Natural killer cell (primary cell): Measurements from ENCODE around the gene DUSP5. TPM values are rescaled to one million over a fixed set of nuclear protein-coding genes. Genes with fewer than 3 reads are reported as not detected.
A peak's percentile ranks its signal among the peaks of the same experiment; 100 is the strongest.

Experiments
- ATAC-seq, 3 donors: fragments of 150-1000 bp in 2 of 3; fragments of 200-7000 bp in 1 of 3; cut with Tn5 transposase; 1 replicate in 1 of 3; 2 replicates in 2 of 3; pipeline ENCODE4 v1.10.0; 2021; ENCODE audit warnings: mild to moderate bottlenecking in 2 of 3, moderate library complexity in 2 of 3
- DNase-seq, 2 donors: peaks; one replicate each; pipeline versions ENCODE4 v3.0.0 to v3.0.0-alpha.2; 2013 to 2021; ENCODE audit warnings: mixed read lengths in 1 of 2
- H3K27ac ChIP-seq: one replicate; pipeline ENCODE4 v1.5.1; 2013; ENCODE audit warnings: mild to moderate bottlenecking, low read length
- H3K27me3 ChIP-seq: one replicate; pipeline ENCODE4 v1.6.1; 2013; ENCODE audit warnings: low read length; ENCODE audit not compliant: control insufficient read depth, insufficient read depth
- H3K36me3 ChIP-seq: one replicate; pipeline ENCODE4 v1.6.1; 2013; ENCODE audit warnings: low read length; ENCODE audit not compliant: control insufficient read depth, insufficient read depth
- H3K4me1 ChIP-seq: one replicate; pipeline ENCODE4 v1.6.1; 2013; ENCODE audit warnings: low read length; ENCODE audit not compliant: control insufficient read depth, insufficient read depth
- H3K4me3 ChIP-seq: one replicate; pipeline ENCODE4 v1.5.1; 2013; ENCODE audit warnings: low read length
- H3K9me3 ChIP-seq: one replicate; pipeline ENCODE4 v1.6.1; 2013; ENCODE audit warnings: low read length; ENCODE audit not compliant: control insufficient read depth, insufficient read depth
- H3K27ac Mint-ChIP-seq, 2 donors: one replicate each; pipeline ENCODE4 v1.8.0; 2022; ENCODE audit warnings: mild to moderate bottlenecking in 2 of 2, mixed read lengths in 2 of 2, moderate library complexity in 1 of 2
- H3K27me3 Mint-ChIP-seq, 2 donors: one replicate each; pipeline ENCODE4 v1.8.0; 2022; ENCODE audit warnings: low read depth in 2 of 2, mixed read lengths in 2 of 2
- H3K36me3 Mint-ChIP-seq: one replicate; pipeline ENCODE4 v1.8.0; 2022; ENCODE audit warnings: mixed read lengths
- H3K4me1 Mint-ChIP-seq, 2 donors: one replicate each; pipeline ENCODE4 v1.8.0; 2022; ENCODE audit warnings: mixed read lengths in 2 of 2
- H3K4me3 Mint-ChIP-seq: one replicate; pipeline ENCODE4 v1.8.0; 2022; ENCODE audit warnings: mild to moderate bottlenecking, moderate library complexity, mixed read lengths
- H3K9me3 Mint-ChIP-seq, 2 donors: one replicate each; pipeline ENCODE4 v1.8.0; 2022; ENCODE audit warnings: mixed read lengths in 2 of 2
- CTCF ChIP-seq: fragments of 200-600 bp; IDR thresholded peaks from one replicate; pipeline ENCODE4 v1.8.0; 2022; ENCODE audit warnings: antibody characterized with exemption
- WGBS: methylation state at CpG from one replicate; pipeline ENCODE4 v1.1.7; 2013; ENCODE audit warnings: missing lambda C conversion rate; ENCODE audit not compliant: insufficient coverage; 5-methylcytosine and 5-hydroxymethylcytosine counted together
- intact Hi-C: fragments of 100-400 bp; cut with micrococcal nuclease; formaldehyde crosslinking; loops from one replicate; pipeline ENCODE4 v1.14.2; 2022
- total RNA-seq, 4 donors: library from RNA; stranded (reverse); fragments of 120-200 nt in 1 of 4; gene quantifications; one replicate each; pipeline versions ENCODE4 v1.2.3 to v1.2.4, GENCODE V29; 2013 to 2022

DUSP5 gene
- total RNA-seq, 3 donors from 2014 or later (not counting 1 experiment from before 2014, with no cell fraction given), result 56.3 to 98.9 (median 69.6) TPM

- intact Hi-C loops, result loop anchor here (5.0 kb wide), 3 partner anchors 58 to 288 kb away; no protein-coding TSS in a partner anchor
- no peak for DNase-seq
- Histone ChIP-seq H3K27ac (peak overlapping the region; percentile 9), H3K36me3 (no peaks in the 10 kb centered on the region), H3K9me3 (no peaks in the 10 kb centered on the region), H3K27me3 (no peaks in the 10 kb centered on the region), H3K4me1 (peaks cover 77% of the 10 kb centered on the region), H3K4me3 (peak overlapping the region; percentile 62)
- peak overlapping the region; percentile 96 for H3K27ac Mint-ChIP-seq
- ATAC-seq, result no peak
- no peaks in the 10 kb centered on the region for H3K9me3 Mint-ChIP-seq
- TF ChIP-seq CTCF, result no peak
- 90% methylated on average over 6 of the region's 9 CpGs for WGBS
- H3K4me1 Mint-ChIP-seq, result peaks cover 83 to 87% of the 10 kb centered on the region in 2 donors
- no peaks in the 10 kb centered on the region for H3K36me3 Mint-ChIP-seq
- peak overlapping the region; percentile 96 for H3K4me3 Mint-ChIP-seq
- H3K27me3 Mint-ChIP-seq, result no peaks in the 10 kb centered on the region
Measured at GRCh38 chr10:110499796-110500514, 2.2 kb downstream of the DUSP5 start.

- intact Hi-C loops, result no loop called here
- Histone ChIP-seq H3K4me1 (peaks cover 82% of the 10 kb centered on the region), H3K27me3 (no peaks in the 10 kb centered on the region), H3K27ac (no peak overlapping the region), H3K36me3 (no peaks in the 10 kb centered on the region), H3K9me3 (no peaks in the 10 kb centered on the region), H3K4me3 (no peak overlapping the region)
- peak overlapping the region; percentile 96 for H3K4me3 Mint-ChIP-seq
- ATAC-seq, result no peak
- H3K9me3 Mint-ChIP-seq, result no peaks in the 10 kb centered on the region
- DNase-seq, result no peak
- H3K27me3 Mint-ChIP-seq, result no peaks in the 10 kb centered on the region
- H3K27ac Mint-ChIP-seq, result peak overlapping the region; percentile 96
- no peaks in the 10 kb centered on the region for H3K36me3 Mint-ChIP-seq
- WGBS, result 71% methylated on average over 3 of the region's 3 CpGs
- peaks cover 87 to 89% of the 10 kb centered on the region in 2 donors for H3K4me1 Mint-ChIP-seq
- TF ChIP-seq CTCF, result no peak
Measured at GRCh38 chr10:110500515-110500905, 2.8 kb downstream of the DUSP5 start.

- peaks cover 80 to 84% of the 10 kb centered on the region in 2 donors for H3K4me1 Mint-ChIP-seq
- ATAC-seq (no peak), DNase-seq (peak; percentile 33 to 60)
- H3K27me3 Mint-ChIP-seq, result no peaks in the 10 kb centered on the region
- H3K36me3 Mint-ChIP-seq, result no peaks in the 10 kb centered on the region
- H3K4me3 Mint-ChIP-seq, result peak overlapping the region; percentile 96
- peaks cover 78% of the 10 kb centered on the region for H3K4me1 ChIP-seq
- no peak for TF ChIP-seq CTCF
- no peaks in the 10 kb centered on the region for H3K9me3 ChIP-seq
- no peak overlapping the region for H3K4me3 ChIP-seq
- peak overlapping the region; percentile 96 for H3K27ac Mint-ChIP-seq
- no peaks in the 10 kb centered on the region for H3K9me3 Mint-ChIP-seq
- intact Hi-C loops, result no loop called here
- no peaks in the 10 kb centered on the region for H3K36me3 ChIP-seq
- H3K27ac ChIP-seq, result no peak overlapping the region
- no peaks in the 10 kb centered on the region for H3K27me3 ChIP-seq
- 48% methylated on average over 9 of the region's 9 CpGs for whole genome bisulfite sequencing
Measured at GRCh38 chr10:110501142-110501937, 3.6 kb downstream of the DUSP5 start.
